Keratinocyte (primary cell): ENCODE results near the gene CST1. TPM values are rescaled to one million over a fixed set of nuclear protein-coding genes. Genes with fewer than 3 reads are reported as not detected.

Experiments
- DNase-seq: peaks from one replicate; pipeline ENCODE4 v3.0.0-alpha.2; 2011; ENCODE audit warnings: low read depth, missing footprints, low spot score
- FAIRE-seq: peaks from 2 replicates; lab custom pipeline; 2011; peaks lifted over from hg19 to GRCh38; lab: Jason Lieb, UNC
- H2AFZ ChIP-seq: 2 replicates; pipeline ENCODE4 v1.6.0; 2012; ENCODE audit warnings: low read length, control low read depth, inconsistent platforms; ENCODE audit not compliant: control insufficient read depth
- H3K27ac ChIP-seq: 2 replicates; pipeline ENCODE4 v1.5.1; 2011; ENCODE audit warnings: low read length; ENCODE audit not compliant: control insufficient read depth, insufficient read depth
- H3K27me3 ChIP-seq: 3 replicates; pipeline ENCODE4 v1.6.0; 2011; ENCODE audit warnings: low read length; ENCODE audit not compliant: control insufficient read depth, insufficient read depth; ENCODE audit errors: extremely low read depth
- H3K36me3 ChIP-seq, 2 experiments: 2 replicates in 1 of 2; 3 replicates in 1 of 2; pipeline ENCODE4 v1.5.1; 2011; ENCODE audit warnings: low read length in 2 of 2, mild to moderate bottlenecking in 1 of 2; ENCODE audit not compliant: control insufficient read depth in 2 of 2, insufficient read depth in 2 of 2; ENCODE audit errors: extremely low read depth in 1 of 2
- H3K4me1 ChIP-seq: 3 replicates; pipeline ENCODE4 v1.5.1; 2011; ENCODE audit warnings: low read length; ENCODE audit not compliant: control insufficient read depth, insufficient read depth; ENCODE audit errors: extremely low read depth
- H3K4me2 ChIP-seq: 3 replicates; pipeline ENCODE4 v1.6.0; 2011; ENCODE audit warnings: low read depth, low read length; ENCODE audit not compliant: control insufficient read depth, insufficient read depth; ENCODE audit errors: extremely low read depth
- H3K4me3 ChIP-seq, 3 experiments: fragments of 200-600 bp in 1 of 3; sonication (generic) in 1 of 3; 2 replicates in 2 of 3; 3 replicates in 1 of 3; pipeline ENCODE4 v1.5.1; 2011 to 2016; ENCODE audit warnings: low read length in 3 of 3, mild to moderate bottlenecking in 3 of 3, control low read depth in 2 of 3, inconsistent platforms in 1 of 3, low read depth in 1 of 3, mixed read lengths in 1 of 3, mixed run types in 1 of 3, moderate library complexity in 1 of 3; ENCODE audit not compliant: control insufficient read depth in 2 of 3, insufficient read depth in 2 of 3; ENCODE audit errors: extremely low read depth in 1 of 3
- H3K79me2 ChIP-seq: 2 replicates; pipeline ENCODE4 v1.6.0; 2012; ENCODE audit warnings: low read length; ENCODE audit not compliant: control insufficient read depth, insufficient read depth
- H3K9ac ChIP-seq: 3 replicates; pipeline ENCODE4 v1.6.0; 2011; ENCODE audit warnings: low read length; ENCODE audit not compliant: control insufficient read depth, insufficient read depth; ENCODE audit errors: extremely low read depth
- H3K9me1 ChIP-seq: 3 replicates; pipeline ENCODE4 v1.6.0; 2011; ENCODE audit warnings: low read length; ENCODE audit not compliant: control insufficient read depth, insufficient read depth; ENCODE audit errors: extremely low read depth
- H3K9me3 ChIP-seq: 2 replicates; pipeline ENCODE4 v1.5.1; 2012; ENCODE audit warnings: low read depth, low read length; ENCODE audit not compliant: control insufficient read depth
- H4K20me1 ChIP-seq: 3 replicates; pipeline ENCODE4 v1.6.0; 2011; ENCODE audit warnings: low read length; ENCODE audit not compliant: control insufficient read depth, insufficient read depth; ENCODE audit errors: extremely low read depth
- CTCF ChIP-seq, 3 experiments: IDR thresholded peaks in 1 of 3; conservative IDR thresholded peaks in 1 of 3; optimal IDR thresholded peaks in 1 of 3; 2 replicates in 2 of 3; 3 replicates in 1 of 3; pipeline versions ENCODE3 to v1.5.1; 2011; ENCODE audit warnings: low read length in 3 of 3, mild to moderate bottlenecking in 3 of 3, moderate library complexity in 2 of 3, control low read depth in 1 of 3, inconsistent platforms in 1 of 3; ENCODE audit not compliant: insufficient read depth in 2 of 3; ENCODE audit errors: extremely low read depth in 1 of 3
- EZH2 ChIP-seq: IDR thresholded peaks from one replicate; pipeline ENCODE4 v1.6.1; 2012; ENCODE audit warnings: inconsistent platforms, mild to moderate bottlenecking, low read length, moderate library complexity
- dilution Hi-C: fragments of 300-500 bp; cut with MboI; formaldehyde crosslinking; loops from one replicate; pipeline ENCODE4 v1.7.0; 2020; ENCODE audit warnings: low sequenced_read_pairs; ENCODE audit not compliant: extremely low pct_ligation_motif_present
- polyA plus RNA-seq, 5 experiments: library from polyadenylated mRNA; depleted of rRNA in 3 of 5; stranded (reverse) in 3 of 5; stranded (forward) in 1 of 5; unstranded in 1 of 5; fragments of >200 nt; gene quantifications; 1 replicate in 1 of 5; 2 replicates in 3 of 5; 3 replicates in 1 of 5; pipeline versions ENCODE4 v1.2.1 to v1.2.3, GENCODE V29; 2011 to 2012; ENCODE audit warnings: missing spikeins in 2 of 5, low read depth in 1 of 5, low replicate concordance in 1 of 5

Gene CST1
- polyA plus RNA-seq, 1 donor (not counting 4 experiments of a cell fraction or from before 2014, with no cell fraction given): not detected

- DNase-seq (no peak), FAIRE-seq (no peak)
- H3K4me2 ChIP-seq: no peak overlapping the region
- no peaks in the 10 kb centered on the region for H3K27me3 ChIP-seq
- no peak overlapping the region for H3K9ac ChIP-seq
- no peak overlapping the region for H3K27ac ChIP-seq
- H4K20me1 ChIP-seq: no peaks in the 10 kb centered on the region
- H3K4me1 ChIP-seq: no peaks in the 10 kb centered on the region
- no peaks in the 10 kb centered on the region for H3K79me2 ChIP-seq
- H2AFZ ChIP-seq: no peak overlapping the region
- no peak for TF ChIP-seq EZH2
- TF ChIP-seq CTCF (optimal IDR thresholded peaks at IDR 0.05 in 1 of 3, IDR thresholded peaks at IDR 0.05 in 1 of 3, conservative IDR thresholded peaks at IDR 0.05 in 1 of 3; ENCODE audit: extremely low read depth in 1 of 3, insufficient read depth in 2 of 3, low read length in 3 of 3): no peak
- no peaks in the 10 kb centered on the region for H3K36me3 ChIP-seq
- dilution Hi-C loops: no loop called here
- H3K9me1 ChIP-seq: no peaks in the 10 kb centered on the region
- H3K9me3 ChIP-seq: no peaks in the 10 kb centered on the region
- no peak overlapping the region for H3K4me3 ChIP-seq
Observed at GRCh38 chr20:23773579-23773978, 22.8 kb upstream of the CST1 start.

- H3K27ac ChIP-seq: no peak overlapping the region
- FAIRE-seq: no peak
- dilution Hi-C loops: no loop called here
Observed at GRCh38 chr20:23773127-23773526, 22.4 kb upstream of the CST1 start.

More at GRCh38 chr20:23773127-23773526, 22.4 kb upstream of the CST1 start:
- no peak overlapping the region for H2AFZ ChIP-seq
- H3K27me3 ChIP-seq: no peaks in the 10 kb centered on the region
- DNase-seq: no peak
- H4K20me1 ChIP-seq: no peaks in the 10 kb centered on the region
- H3K4me2 ChIP-seq: no peak overlapping the region
- no peak overlapping the region for H3K4me3 ChIP-seq
- no peaks in the 10 kb centered on the region for H3K79me2 ChIP-seq
- H3K9me3 ChIP-seq: no peaks in the 10 kb centered on the region
- no peaks in the 10 kb centered on the region for H3K4me1 ChIP-seq
- H3K9me1 ChIP-seq: no peaks in the 10 kb centered on the region
- H3K36me3 ChIP-seq: no peaks in the 10 kb centered on the region
- H3K9ac ChIP-seq: no peak overlapping the region
- no peak for TF ChIP-seq CTCF (optimal IDR thresholded peaks at IDR 0.05 in 1 of 3, IDR thresholded peaks at IDR 0.05 in 1 of 3, conservative IDR thresholded peaks at IDR 0.05 in 1 of 3; ENCODE audit: extremely low read depth in 1 of 3, insufficient read depth in 2 of 3, low read length in 3 of 3)
- no peak for TF ChIP-seq EZH2
